Stimulated activated CD8-positive, alpha-beta memory T cell treated with anti-CD3 and anti-CD28 coated beads, Interleukin-4, amount 100 ng/mL, for 4 hours (primary cell): ENCODE data around the gene RASGRF2.
"Not testable (repeated sequence)": the region's sequence is repeated elsewhere in the genome, so short reads cannot be mapped to it uniquely, and the experiment has no call there.

Experiments used
- DNase-seq, 2 donors: peaks; one replicate each; pipeline ENCODE4 v3.0.0-alpha.2; 2020; ENCODE audit warnings: low read depth in 2 of 2, low spot score in 1 of 2

The RASGRF2 gene

GRCh38 chr5:81020478-81021167 is 60.5 kb downstream of the RASGRF2 start:
- DNase-seq = no peak

GRCh38 chr5:81021486-81021885 is 61.3 kb downstream of the RASGRF2 start:
- no peak for DNase-seq

GRCh38 chr5:81021951-81022687 is 62.0 kb downstream of the RASGRF2 start:
- no peak for DNase-seq

- DNase-seq = no peak
These were observed 62.5 kb downstream of the RASGRF2 start for GRCh38 chr5:81022688-81023084.

- DNase-seq = no peak
These were observed 63.3 kb downstream of the RASGRF2 start for GRCh38 chr5:81023261-81023970.

GRCh38 chr5:81027481-81028058 is 67.4 kb downstream of the RASGRF2 start:
- no peak for DNase-seq

GRCh38 chr5:81028888-81029287 is 68.7 kb downstream of the RASGRF2 start:
- not testable (repeated sequence) for DNase-seq

GRCh38 chr5:81029736-81030135 is 69.6 kb downstream of the RASGRF2 start:
- DNase-seq = not testable (repeated sequence)

- not testable (repeated sequence) for DNase-seq
These were observed 70.3 kb downstream of the RASGRF2 start for GRCh38 chr5:81030236-81031034.

GRCh38 chr5:81035522-81035921 is 75.4 kb downstream of the RASGRF2 start:
- DNase-seq = no peak

- DNase-seq = no peak
These were observed 78.3 kb downstream of the RASGRF2 start for GRCh38 chr5:81038495-81038894.

GRCh38 chr5:81044868-81045267 is 84.7 kb downstream of the RASGRF2 start:
- DNase-seq = no peak

GRCh38 chr5:81045389-81045807 is 85.2 kb downstream of the RASGRF2 start:
- DNase-seq = no peak

- no peak for DNase-seq
These were observed 85.9 kb downstream of the RASGRF2 start for GRCh38 chr5:81046041-81046440.

GRCh38 chr5:81052325-81052724 is 92.2 kb downstream of the RASGRF2 start:
- no peak for DNase-seq

GRCh38 chr5:81053282-81053681 is 93.1 kb downstream of the RASGRF2 start:
- not testable (repeated sequence) for DNase-seq

- no peak for DNase-seq
These were observed 98.0 kb downstream of the RASGRF2 start for GRCh38 chr5:81058121-81058520.

GRCh38 chr5:81065492-81065891 is 105.3 kb downstream of the RASGRF2 start:
- no peak for DNase-seq

- no peak for DNase-seq
These were observed 105.9 kb downstream of the RASGRF2 start for GRCh38 chr5:81066102-81066501.

GRCh38 chr5:81067406-81067805 is 107.2 kb downstream of the RASGRF2 start:
- DNase-seq = no peak

- no peak for DNase-seq
These were observed 107.9 kb downstream of the RASGRF2 start for GRCh38 chr5:81068063-81068462.
